Measurements from ENCODE around the gene KIF3A.

GRCh38 chr5:132754111-132754510 lies 16.8 kb upstream of the KIF3A start:
- no peak for TF ChIP-seq CTCF (conservative IDR thresholded peaks at IDR 0.05)
- TF ChIP-seq EZH2 (IDR thresholded peaks at IDR 0.05; ENCODE audit: low read depth): no peak

Measured in PC-9 (cell line).